ENCODE data around the gene GRAMD1A.
"Not testable (repeated sequence)": the region's sequence is repeated elsewhere in the genome, so short reads cannot be mapped to it uniquely, and the experiment has no call there.

The GRAMD1A gene

GRCh38 chr19:35021596-35021995, 21.5 kb downstream of the GRAMD1A start:
- no peak for DNase-seq

GRCh38 chr19:35022460-35022859, 22.3 kb downstream of the GRAMD1A start:
- no peak for DNase-seq

DNA sequence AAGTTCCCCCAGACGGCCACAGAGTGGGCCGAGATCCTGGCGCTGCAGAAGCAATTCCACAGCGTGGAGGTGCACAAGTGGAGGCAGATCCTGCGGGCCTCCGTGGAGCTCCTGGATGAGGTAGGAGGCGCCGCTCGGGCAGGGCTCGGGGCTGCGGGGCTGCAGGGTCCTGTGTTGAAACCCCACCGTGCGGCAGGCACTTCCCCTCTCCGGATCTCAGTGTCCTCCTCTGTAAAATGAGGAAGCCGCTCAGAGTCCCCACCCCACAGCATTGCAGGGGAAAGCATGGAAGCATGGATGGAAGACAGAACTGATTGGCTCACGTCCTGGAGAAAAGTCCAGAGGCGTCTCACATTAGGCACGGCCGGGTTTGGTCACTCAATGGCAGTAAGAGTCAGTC, 23.3 kb downstream of the GRAMD1A start:
- no peak for DNase-seq

DNA sequence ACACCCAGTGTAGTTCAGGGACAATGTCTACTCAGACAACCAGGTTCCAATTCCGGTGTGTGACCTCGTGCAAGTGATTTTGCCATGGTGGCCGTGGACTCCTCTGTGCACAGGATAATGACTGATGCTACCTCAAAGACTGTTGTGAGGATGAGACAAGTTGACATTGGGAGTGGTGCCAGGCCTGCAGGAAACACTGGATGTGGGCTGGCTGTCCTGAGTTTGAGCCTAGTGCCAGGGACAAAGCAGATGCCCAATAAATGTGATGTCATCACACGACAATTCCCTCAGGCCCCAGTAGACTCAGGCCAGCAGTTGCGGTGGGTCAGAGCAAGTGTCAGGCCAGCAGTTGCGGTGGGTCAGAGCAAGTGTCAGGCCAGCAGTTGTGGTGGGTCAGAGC, 24.0 kb downstream of the GRAMD1A start:
- DNase-seq: no peak

GRCh38 chr19:35025969-35026368, 25.8 kb downstream of the GRAMD1A start:
- DNase-seq: no peak

DNA sequence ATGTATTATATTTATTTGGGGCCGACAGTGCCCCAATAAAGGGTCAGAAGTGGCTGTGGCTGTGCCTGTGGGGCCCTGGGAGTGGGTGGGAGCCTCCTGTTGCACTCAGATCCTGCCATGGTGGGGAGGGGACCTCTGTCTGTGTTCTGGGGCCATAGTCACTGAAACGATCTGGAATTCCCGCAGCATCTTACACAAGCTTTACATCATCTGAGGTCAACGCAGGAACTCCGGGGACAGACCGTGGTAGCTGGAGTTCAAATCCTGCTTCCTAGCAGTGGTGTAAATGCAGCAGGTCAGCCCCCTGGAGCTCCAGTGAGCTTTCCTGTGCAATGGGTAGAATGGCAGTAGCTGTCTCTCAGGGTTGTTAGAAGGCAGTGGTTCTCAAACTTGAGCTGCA, 26.3 kb downstream of the GRAMD1A start:
- no peak for DNase-seq

- no peak for DNase-seq
Observed at GRCh38 chr19:35027009-35027408, 26.9 kb downstream of the GRAMD1A start.

DNA sequence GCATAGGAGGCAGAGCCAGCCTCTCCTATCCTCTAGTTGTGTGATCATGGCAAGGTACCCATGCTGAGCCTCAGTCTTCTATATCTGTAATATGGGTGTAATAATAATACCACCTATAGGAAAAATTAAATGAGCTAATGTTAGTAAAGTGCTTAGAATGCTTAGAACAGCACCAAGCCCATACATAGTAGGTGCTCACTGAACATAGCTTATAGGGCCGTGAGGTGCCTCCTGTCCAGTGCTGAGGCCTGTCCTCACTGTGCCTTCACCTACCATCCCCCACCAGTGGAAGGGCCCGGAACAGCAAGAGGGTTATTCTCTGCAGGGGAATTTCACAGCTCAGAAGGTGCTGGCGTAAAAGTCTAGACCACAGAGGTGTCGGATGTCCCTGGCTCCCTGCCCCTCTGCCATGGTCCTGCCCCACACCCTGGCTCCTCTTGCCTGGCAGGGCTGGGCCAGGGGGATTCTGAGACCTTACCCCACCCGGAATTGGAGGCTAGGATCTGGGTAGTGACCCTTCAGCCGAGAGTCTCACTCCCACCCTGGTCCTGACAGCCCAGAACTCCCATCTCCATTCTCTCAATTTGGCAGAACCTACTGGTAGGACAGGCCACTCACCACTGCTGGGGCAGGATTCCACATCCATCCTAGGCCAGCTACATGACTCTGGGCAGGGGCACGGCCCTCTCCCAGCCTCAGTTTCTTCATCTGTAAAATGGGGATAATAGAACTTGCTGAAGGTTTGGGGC, 27.9 kb downstream of the GRAMD1A start:
- DNase-seq: no peak

DNA sequence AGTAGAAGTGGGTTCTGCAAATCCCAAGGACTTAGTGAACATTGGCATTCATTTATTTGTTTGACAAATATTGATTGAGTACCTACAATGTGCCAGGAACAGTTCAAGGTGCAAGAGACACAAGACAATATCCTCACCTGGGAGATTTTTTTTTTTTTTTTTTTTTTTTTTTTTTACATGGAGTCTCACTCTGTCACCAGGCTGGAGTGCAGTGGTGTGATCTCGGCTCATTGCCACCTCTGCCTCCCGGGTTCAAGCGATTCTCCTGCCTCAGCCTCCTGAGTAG, 28.4 kb downstream of the GRAMD1A start:
- not testable (repeated sequence) for DNase-seq

GRCh38 chr19:35029275-35029736, 29.2 kb downstream of the GRAMD1A start:
- not testable (repeated sequence) for DNase-seq

GRCh38 chr19:35029737-35030256, 29.7 kb downstream of the GRAMD1A start:
- no peak for DNase-seq

DNA sequence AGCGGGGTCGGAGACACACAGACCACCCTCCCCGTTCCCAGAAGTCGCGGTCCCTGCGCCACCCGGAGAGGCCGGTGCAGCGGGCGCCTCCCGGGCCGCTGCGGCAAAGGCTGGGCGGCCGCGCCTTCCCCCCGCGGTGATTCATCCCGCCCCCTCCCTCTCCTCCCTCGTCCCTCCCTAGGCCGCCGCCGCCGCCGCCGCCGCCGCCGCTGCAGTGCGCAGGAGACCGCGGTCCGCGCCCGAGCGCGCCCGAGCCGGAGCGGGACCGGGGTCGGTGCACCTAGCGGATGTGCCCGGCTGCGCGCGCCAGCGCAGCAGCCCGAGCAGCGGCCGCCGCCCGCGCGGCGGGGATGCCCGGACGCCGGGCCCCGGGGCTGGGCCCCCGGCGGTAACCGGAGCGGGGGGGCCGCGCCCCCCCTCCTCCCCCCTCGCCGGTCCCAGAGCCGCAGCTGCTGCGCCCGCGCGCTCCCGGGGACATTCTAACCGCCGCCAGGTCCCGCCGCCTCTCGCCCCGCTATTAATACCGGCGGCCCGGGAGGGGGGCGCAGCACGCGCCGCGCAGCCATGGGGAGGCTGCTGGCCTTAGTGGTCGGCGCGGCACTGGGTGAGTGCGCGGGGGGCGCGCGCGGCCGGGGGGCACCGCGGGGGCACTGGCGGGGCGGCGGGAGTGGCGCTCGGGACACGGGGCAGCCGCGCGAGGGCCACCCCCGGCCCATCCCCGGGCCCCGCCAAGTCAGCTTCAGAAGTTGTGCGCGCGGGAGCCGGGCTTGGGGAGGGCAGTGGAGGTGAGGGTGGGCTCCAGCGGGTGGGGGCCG, 30.3 kb downstream of the GRAMD1A start, which contains the start of gene SCN1B:
TSS of gene SCN1B (plus strand) at position 214 of the 815 bp plus-strand sequence. CDS start at position 565, 351 bp downstream.
- DNase-seq: no peak

DNA sequence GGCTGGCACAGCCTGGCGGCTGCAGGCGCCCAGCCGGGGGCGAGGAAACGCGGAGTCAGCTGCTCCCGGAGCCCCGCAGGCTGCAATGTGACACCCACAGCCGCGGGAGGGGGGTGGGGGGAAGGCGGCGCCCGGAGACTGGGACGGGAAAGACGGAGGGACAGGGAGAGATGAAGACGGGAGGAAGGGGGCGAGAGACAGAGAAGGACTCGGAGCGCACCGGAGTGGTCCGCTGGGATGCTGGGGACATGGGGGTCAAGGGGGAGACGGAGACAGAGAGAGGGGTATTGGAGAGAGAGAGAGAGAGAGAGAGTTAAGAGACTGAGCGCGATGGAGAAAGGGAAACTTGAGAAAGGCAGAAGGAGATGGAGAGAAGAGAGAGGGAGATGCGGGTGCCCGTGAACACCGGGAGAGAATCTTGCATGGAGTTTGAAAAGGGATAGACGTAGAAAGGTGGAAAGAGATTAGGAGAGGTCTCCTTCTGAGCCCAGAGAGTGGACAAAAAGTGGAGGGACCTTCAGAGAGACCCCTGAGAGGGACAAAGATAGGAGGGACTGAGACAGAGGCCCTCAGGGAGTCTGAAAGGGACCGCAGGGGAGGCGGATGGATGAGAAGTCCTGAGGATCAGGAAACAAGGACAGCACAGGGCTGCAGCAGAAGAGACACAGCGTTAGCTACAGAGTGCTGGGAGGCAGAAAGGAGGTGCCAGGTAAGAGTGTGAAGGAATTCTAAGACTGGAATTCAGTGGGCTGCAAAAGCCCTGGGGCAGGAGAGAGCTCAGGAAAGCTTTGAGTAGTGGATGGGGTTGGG, 31.2 kb downstream of the GRAMD1A start:
- peak; percentile 40 for DNase-seq

GRCh38 chr19:35032356-35032865, 32.3 kb downstream of the GRAMD1A start:
- DNase-seq: no peak

GRCh38 chr19:35033067-35034004, 33.2 kb downstream of the GRAMD1A start:
- peak; percentile 33 for DNase-seq

- no peak for DNase-seq
Observed at GRCh38 chr19:35034005-35034502, 33.9 kb downstream of the GRAMD1A start.

DNA sequence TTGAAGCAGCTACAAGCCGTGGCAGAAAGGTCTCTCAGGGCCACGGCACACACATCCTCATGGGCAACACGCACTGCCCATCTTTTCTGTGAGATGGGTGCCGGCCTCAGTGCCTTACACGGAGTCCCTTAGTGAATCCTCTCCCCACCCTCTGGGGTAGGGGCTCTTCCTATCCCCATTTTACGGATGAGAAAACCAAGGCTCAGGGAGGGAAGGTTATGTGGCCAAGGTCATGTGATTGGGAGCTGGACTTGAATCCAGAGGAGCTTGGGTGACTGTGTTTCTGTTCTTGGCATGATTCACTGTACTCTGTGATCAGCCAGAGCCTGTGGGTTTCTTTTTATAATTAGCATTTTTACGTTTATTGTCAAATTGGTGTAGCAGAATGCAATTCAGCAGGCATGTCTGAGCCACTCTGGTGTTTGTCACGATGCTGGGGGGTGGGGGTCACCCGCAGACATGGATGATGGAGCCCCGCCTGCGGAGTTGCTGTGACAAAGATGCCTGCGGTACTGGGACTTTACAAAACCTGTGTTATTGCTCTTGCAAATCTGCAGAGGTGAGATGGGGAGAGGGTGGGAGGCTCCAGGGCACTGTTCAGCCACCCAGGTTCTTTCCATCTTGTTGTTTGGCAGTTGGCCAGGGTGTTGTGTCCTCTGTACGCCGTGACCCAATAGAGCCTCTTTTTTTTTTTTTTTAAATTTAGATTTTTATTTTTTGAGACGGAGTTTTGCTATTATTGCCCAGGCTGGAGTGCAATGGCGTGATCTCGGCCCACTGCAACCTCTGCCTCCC, 34.7 kb downstream of the GRAMD1A start:
- no peak for DNase-seq

- peak; percentile 62 for DNase-seq
Observed at GRCh38 chr19:35037716-35038622, 37.8 kb downstream of the GRAMD1A start.

Measured in NCI-H524 treated with DMSO at 0.1 percent for 48 hours (cell line).